Cardiac fibroblast (primary cell): ENCODE results near the gene EYS.

Experiments
- DNase-seq, 2 donors: peaks; one replicate each; pipeline versions ENCODE4 v3.0.0 to v3.0.0-alpha.2; 2010; ENCODE audit warnings: low read depth in 2 of 2
- H3K4me3 ChIP-seq, 2 donors: replicated peaks in 1 of 2; 1 replicate in 1 of 2; 2 replicates in 1 of 2; pipeline ENCODE4 v1.5.1; 2011; ENCODE audit warnings: low read depth in 2 of 2, low read length in 2 of 2, mild to moderate bottlenecking in 2 of 2, moderate library complexity in 1 of 2
- TF ChIP-seq, protein P1 (sequence below): IDR thresholded peaks from one replicate; pipeline ENCODE4 v1.5.1; 2011; ENCODE audit warnings: low read depth, mild to moderate bottlenecking, low read length, inconsistent platforms

The EYS gene

DNA sequence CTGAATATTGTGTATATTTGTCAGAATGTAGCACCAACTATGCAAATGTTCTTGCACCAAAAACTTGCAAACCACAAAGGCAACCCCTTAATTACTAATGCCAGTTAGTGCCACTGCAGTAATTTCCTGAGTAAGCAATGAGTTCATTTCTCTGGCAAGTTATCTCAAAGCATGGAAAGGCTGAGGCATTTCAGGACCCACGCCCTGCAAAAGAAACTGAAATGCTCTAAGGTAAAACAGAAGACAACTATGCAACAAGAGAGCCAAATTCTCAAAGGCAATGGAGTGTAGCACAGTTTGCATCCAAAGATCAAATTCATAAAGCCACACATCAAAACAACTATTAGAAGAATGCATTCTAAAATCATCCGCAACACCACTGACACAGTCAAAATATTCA, 994.4 kb downstream of the EYS start:
- DNase-seq = peak in 1 of 2 donors; percentile 51
- H3K4me3 ChIP-seq = no peak overlapping the region
- TF ChIP-seq, protein P1, sequence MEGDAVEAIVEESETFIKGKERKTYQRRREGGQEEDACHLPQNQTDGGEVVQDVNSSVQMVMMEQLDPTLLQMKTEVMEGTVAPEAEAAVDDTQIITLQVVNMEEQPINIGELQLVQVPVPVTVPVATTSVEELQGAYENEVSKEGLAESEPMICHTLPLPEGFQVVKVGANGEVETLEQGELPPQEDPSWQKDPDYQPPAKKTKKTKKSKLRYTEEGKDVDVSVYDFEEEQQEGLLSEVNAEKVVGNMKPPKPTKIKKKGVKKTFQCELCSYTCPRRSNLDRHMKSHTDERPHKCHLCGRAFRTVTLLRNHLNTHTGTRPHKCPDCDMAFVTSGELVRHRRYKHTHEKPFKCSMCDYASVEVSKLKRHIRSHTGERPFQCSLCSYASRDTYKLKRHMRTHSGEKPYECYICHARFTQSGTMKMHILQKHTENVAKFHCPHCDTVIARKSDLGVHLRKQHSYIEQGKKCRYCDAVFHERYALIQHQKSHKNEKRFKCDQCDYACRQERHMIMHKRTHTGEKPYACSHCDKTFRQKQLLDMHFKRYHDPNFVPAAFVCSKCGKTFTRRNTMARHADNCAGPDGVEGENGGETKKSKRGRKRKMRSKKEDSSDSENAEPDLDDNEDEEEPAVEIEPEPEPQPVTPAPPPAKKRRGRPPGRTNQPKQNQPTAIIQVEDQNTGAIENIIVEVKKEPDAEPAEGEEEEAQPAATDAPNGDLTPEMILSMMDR = no peak

- no peak for DNase-seq
- TF ChIP-seq, protein P1 = no peak
- H3K4me3 ChIP-seq = no peak overlapping the region
Observed at GRCh38 chr6:64703922-64704321, 1003.1 kb downstream of the EYS start.

DNA sequence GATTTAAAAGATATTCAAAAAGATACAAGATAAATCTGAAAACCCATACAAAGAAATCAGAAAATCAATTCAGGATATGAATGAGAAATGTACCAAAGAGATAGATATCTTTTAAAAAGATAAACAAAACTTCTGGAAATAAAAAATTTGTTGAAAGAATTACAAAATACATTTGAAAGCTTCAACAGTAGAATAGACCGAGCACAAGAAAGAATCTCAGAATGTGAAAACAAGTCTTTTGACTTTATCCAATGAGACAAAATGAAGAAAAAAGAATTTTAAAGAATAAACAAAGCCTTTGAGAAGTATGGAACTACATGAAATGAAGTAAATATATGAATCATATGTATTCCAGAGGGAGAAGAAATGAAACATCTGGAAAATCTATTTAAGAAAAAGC, 1011.0 kb downstream of the EYS start:
- no peak overlapping the region for H3K4me3 ChIP-seq
- no peak for DNase-seq
- TF ChIP-seq, protein P1 = no peak

GRCh38 chr6:64694356-64694755, 1012.7 kb downstream of the EYS start:
- no peak overlapping the region for H3K4me3 ChIP-seq
- TF ChIP-seq, protein P1 = no peak
- no peak for DNase-seq

- H3K4me3 ChIP-seq = no peak overlapping the region
- TF ChIP-seq, protein P1 = no peak
- DNase-seq = no peak
Observed at GRCh38 chr6:64691064-64691463, 1016.0 kb downstream of the EYS start.

DNA sequence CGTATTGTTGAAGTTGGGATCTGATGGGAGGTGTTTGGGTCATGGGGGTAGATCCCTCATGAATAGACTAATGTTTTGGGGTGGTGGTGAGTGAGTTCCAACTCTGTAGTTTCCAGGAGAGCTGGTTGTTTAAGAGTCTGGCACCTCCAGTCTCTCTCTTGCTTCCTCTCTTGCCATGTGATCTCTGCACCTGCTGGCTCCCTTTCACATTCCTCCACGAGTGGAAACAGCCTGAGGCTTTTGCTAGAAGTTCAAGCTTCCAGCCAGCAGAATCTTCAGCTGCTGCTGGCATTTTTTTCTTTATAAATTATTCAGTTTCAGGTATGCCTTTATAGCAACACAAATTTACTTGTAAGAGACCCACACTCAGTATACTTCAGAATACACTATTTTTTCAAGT, 1021.6 kb downstream of the EYS start:
- TF ChIP-seq, protein P1 = no peak
- DNase-seq = no peak
- no peak overlapping the region for H3K4me3 ChIP-seq

DNA sequence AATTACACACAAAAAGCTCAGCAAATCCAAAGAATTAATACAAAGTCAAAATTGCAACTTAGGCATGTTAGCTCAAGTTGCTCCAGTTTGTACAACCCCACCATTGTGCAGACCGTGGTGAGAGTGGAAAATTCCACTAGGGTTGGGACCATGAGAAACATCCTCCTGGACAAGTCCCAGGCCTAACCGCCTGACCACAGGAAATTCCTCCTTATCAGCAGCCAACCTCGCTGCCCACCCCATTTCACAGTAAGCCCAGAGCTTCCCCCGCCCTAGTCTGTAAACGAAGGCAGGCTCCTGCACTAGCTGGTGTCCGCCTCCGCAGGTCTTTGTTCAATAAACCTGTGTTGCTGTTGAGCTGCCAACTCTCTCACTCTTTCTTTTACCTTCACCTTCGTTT, 1023.3 kb downstream of the EYS start:
- TF ChIP-seq, protein P1 = no peak

More for the DNA sequence above, 1023.3 kb downstream of the EYS start:
- peak; percentile 58 to 94 for DNase-seq
- no peak overlapping the region for H3K4me3 ChIP-seq
